ENCODE data around the gene CADPS. TPM values are rescaled to one million over a fixed set of nuclear protein-coding genes. Genes with fewer than 3 reads are reported as not detected.

Gene CADPS
- total RNA-seq, 2 donors from 2014 or later: 11.7 to 20.8 TPM

- Mint-ChIP-seq H3K27ac (no peak overlapping the region), H3K36me3 (ENCODE audit: low read depth) (no peaks in the 10 kb centered on the region), H3K27me3 (ENCODE audit: insufficient read depth) (peaks cover 6% of the 10 kb centered on the region), H3K4me3 (no peak overlapping the region), H3K4me1 (peaks cover 18% of the 10 kb centered on the region), H3K9me3 (no peaks in the 10 kb centered on the region)
- Histone ChIP-seq H3K27ac (ENCODE audit: low read depth, low read length) (no peak overlapping the region), H3K36me3 (ENCODE audit: control insufficient read depth, insufficient read depth, low read length) (no peaks in the 10 kb centered on the region), H3K4me3 (ENCODE audit: low read length) (no peak overlapping the region), H3K27me3 (ENCODE audit: control insufficient read depth, insufficient read depth, low read length, poor library complexity, severe bottlenecking) (no peaks in the 10 kb centered on the region), H3K9me3 (ENCODE audit: control insufficient read depth, low read length) (no peaks in the 10 kb centered on the region), H3K4me1 (ENCODE audit: control insufficient read depth, insufficient read depth, low read length) (no peaks in the 10 kb centered on the region), H3K9ac (ENCODE audit: extremely low read depth, low read length, poor library complexity, severe bottlenecking) (no peak overlapping the region)
- 66 to 76% methylated on average over 3 of the region's 4 CpGs for WGBS, 2 experiments (ENCODE audit: insufficient coverage in 1 of 2, insufficient read length in 1 of 2)
- no peak for DNase-seq
- TF ChIP-seq CTCF (conservative IDR thresholded peaks at IDR 0.05): no peak
These were observed 188.5 kb downstream of the CADPS start for GRCh38 chr3:62686503-62687294.

GRCh38 chr3:62682826-62683225 lies 192.4 kb downstream of the CADPS start:
- H3K36me3 ChIP-seq (ENCODE audit: control insufficient read depth, insufficient read depth, low read length): no peaks in the 10 kb centered on the region
- no peaks in the 10 kb centered on the region for H3K36me3 Mint-ChIP-seq (ENCODE audit: low read depth)
- H3K27ac Mint-ChIP-seq: no peak overlapping the region
- peaks cover 10% of the 10 kb centered on the region for H3K4me1 ChIP-seq (ENCODE audit: control insufficient read depth, insufficient read depth, low read length)
- no peak for DNase-seq
- no peaks in the 10 kb centered on the region for H3K27me3 ChIP-seq (ENCODE audit: control insufficient read depth, insufficient read depth, low read length, poor library complexity, severe bottlenecking)
- H3K9me3 Mint-ChIP-seq: no peaks in the 10 kb centered on the region
- no peaks in the 10 kb centered on the region for H3K9me3 ChIP-seq (ENCODE audit: control insufficient read depth, low read length)
- peaks cover 7% of the 10 kb centered on the region for H3K27me3 Mint-ChIP-seq (ENCODE audit: insufficient read depth)
- no peak overlapping the region for H3K4me3 Mint-ChIP-seq
- H3K4me1 Mint-ChIP-seq: peaks cover 30% of the 10 kb centered on the region
- TF ChIP-seq CTCF (conservative IDR thresholded peaks at IDR 0.05): no peak
- H3K4me3 ChIP-seq (ENCODE audit: low read length): no peak overlapping the region
- no peak overlapping the region for H3K27ac ChIP-seq (ENCODE audit: low read depth, low read length)
- 90 to 100% methylated on average over 2 of the region's 2 CpGs for WGBS, 2 experiments (ENCODE audit: insufficient coverage in 1 of 2, insufficient read length in 1 of 2)
- no peak overlapping the region for H3K9ac ChIP-seq (ENCODE audit: extremely low read depth, low read length, poor library complexity, severe bottlenecking)

- no peak overlapping the region for H3K4me3 Mint-ChIP-seq
- peaks cover 9% of the 10 kb centered on the region for H3K27me3 Mint-ChIP-seq (ENCODE audit: insufficient read depth)
- Histone ChIP-seq H3K27me3 (ENCODE audit: control insufficient read depth, insufficient read depth, low read length, poor library complexity, severe bottlenecking) (no peaks in the 10 kb centered on the region), H3K27ac (ENCODE audit: low read depth, low read length) (no peak overlapping the region), H3K36me3 (ENCODE audit: control insufficient read depth, insufficient read depth, low read length) (no peaks in the 10 kb centered on the region), H3K4me1 (ENCODE audit: control insufficient read depth, insufficient read depth, low read length) (peaks cover 12% of the 10 kb centered on the region), H3K9ac (ENCODE audit: extremely low read depth, low read length, poor library complexity, severe bottlenecking) (no peak overlapping the region), H3K9me3 (ENCODE audit: control insufficient read depth, low read length) (no peaks in the 10 kb centered on the region), H3K4me3 (ENCODE audit: low read length) (no peak overlapping the region)
- WGBS, 2 experiments (ENCODE audit: insufficient coverage in 1 of 2, insufficient read length in 1 of 2): 88 to 94% methylated on average over 3 of the region's 3 CpGs
- no peak for DNase-seq
- no peak overlapping the region for H3K27ac Mint-ChIP-seq
- H3K9me3 Mint-ChIP-seq: no peaks in the 10 kb centered on the region
- H3K36me3 Mint-ChIP-seq (ENCODE audit: low read depth): no peaks in the 10 kb centered on the region
- H3K4me1 Mint-ChIP-seq: peaks cover 35% of the 10 kb centered on the region
- no peak for TF ChIP-seq CTCF (conservative IDR thresholded peaks at IDR 0.05)
These were observed 195.2 kb downstream of the CADPS start for GRCh38 chr3:62679988-62680387.

Measured in endodermal cell (in vitro differentiated cells).